ENCODE results near the gene SLC1A7.

DNA sequence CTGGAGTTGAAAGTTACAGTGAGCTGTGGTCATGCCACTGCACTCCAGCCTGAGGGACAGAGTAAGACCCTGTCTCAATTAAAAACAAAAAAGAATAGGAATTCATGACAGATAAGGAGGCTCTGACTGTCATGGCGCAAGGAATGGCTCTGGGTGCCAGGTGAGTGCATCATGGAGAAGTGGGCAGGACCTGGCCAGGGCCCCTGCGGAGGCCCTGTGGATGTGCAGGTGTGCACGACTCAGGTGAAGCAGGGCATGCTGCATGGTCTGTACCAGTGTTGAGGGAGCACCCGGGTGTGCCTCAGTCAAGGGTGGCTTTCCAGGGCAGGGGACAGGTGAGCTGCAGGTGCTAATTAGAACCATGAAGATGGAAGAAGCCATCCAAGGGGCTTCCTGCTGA is 14.0 kb downstream of the SLC1A7 start:
- TF ChIP-seq, protein P1, sequence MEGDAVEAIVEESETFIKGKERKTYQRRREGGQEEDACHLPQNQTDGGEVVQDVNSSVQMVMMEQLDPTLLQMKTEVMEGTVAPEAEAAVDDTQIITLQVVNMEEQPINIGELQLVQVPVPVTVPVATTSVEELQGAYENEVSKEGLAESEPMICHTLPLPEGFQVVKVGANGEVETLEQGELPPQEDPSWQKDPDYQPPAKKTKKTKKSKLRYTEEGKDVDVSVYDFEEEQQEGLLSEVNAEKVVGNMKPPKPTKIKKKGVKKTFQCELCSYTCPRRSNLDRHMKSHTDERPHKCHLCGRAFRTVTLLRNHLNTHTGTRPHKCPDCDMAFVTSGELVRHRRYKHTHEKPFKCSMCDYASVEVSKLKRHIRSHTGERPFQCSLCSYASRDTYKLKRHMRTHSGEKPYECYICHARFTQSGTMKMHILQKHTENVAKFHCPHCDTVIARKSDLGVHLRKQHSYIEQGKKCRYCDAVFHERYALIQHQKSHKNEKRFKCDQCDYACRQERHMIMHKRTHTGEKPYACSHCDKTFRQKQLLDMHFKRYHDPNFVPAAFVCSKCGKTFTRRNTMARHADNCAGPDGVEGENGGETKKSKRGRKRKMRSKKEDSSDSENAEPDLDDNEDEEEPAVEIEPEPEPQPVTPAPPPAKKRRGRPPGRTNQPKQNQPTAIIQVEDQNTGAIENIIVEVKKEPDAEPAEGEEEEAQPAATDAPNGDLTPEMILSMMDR (IDR thresholded peaks at IDR 0.05; ENCODE audit: insufficient read depth, low read length, poor library complexity, severe bottlenecking): no peak
- TF ChIP-seq EZH2phosphoT487 (conservative IDR thresholded peaks at IDR 0.05; ENCODE audit: low read length): no peak
